ENCODE data around the gene FCN3.
A peak's percentile ranks its signal among the peaks of the same experiment; 100 is the strongest.

FCN3 gene

DNA sequence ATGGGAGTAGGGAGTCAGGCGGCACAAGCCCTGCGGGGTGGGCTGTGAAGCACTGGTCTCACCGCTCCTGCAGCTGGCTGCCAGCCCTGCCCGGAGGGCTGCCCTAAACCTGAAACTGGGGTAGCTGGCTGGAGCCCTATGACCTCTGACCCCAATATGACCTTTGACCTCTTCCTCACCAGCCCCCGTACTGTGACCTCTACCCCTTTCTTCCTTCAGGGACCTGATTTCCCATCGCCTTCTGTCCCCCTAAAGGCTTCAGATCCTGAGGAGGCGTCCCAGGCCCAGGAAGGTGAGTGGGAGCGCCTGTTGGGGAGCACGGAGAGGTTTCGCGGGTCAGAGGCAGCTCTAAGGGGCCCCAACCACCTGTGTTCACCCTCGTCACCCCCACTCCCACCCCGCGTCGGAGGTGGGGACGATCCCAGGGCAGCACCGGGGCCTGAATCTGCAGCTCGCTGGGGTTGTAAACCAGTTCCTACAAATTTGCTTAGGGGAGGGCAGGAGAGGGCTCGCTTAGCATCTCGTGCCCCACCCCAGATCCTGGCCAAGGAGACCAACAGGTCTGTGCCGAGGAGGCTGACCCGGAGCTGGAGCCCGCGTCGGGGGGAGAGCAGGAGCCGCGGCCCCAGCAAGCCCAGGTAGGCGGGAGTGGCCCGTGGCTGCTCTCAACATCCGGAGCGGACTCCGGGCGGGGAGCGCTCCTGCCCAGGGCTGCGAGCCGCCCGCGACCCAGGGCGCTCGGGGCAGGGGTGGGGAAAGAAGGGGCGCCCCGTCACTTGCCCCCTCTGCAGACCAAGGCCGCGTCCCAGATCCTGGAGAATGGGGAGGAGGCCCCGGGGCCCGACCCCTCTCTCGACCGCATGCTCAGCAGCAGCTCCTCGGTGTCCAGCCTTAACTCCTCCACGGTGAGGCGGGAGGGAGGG is 25.5 kb downstream of the FCN3 start:
- intact Hi-C loops (cut with DNase I): no loop called here

DNA sequence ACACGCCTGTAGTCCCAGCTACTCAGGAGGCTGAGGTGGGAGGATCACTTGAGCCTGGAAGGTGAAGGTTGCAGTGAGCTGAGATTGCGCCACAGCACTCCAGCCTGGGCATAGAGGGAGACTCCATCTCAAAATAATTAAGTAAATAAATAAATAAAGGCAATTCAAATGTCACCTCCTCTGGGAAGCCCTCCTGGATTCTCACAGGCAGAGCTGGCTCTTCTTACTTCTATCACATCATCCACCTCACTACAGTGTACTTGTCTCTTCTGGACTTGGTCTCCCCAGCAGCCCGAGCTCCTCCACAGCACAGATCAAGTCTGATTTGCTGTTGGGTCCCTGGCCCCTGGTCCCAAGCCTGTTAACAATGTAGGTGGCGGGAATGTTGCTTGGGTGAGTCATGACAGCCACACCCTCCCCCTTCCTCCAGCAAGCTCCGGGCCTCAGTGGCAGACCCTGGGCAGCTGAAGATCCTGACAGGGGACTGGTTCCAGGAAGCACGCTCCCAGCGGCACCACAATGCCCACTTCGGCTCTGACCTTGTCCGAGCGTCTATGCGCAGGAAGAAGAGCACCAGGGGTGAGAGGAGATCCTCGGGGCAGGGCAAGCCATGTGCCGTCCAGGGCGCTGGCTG is 27.5 kb downstream of the FCN3 start:
- DNase-seq: no peak
- intact Hi-C loops (cut with DNase I): no loop called here

More for the DNA sequence above, 25.5 kb downstream of the FCN3 start:
- peak in 1 of 10 donors; percentile 82 for DNase-seq

DNA sequence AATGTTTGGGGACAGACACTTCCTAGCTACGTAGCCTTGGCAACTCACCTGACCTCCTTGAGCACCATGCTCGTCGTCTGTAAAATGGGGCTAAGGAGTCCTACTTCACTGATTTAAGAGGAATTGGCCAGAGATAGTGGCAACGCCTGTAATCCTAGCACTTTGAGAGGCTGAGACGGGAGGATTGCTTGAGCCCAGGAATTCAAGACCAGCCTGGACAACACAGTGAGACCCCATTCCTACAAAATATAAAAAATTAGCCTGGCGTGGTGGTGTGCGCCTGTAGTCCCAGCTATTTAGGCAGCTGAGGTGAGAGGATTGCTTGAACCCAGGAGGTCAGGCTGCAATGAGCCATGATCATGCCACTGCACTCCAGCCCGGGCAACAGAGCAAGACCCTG is 28.3 kb downstream of the FCN3 start:
- intact Hi-C loops (cut with DNase I): no loop called here
- no peak for DNase-seq

DNA sequence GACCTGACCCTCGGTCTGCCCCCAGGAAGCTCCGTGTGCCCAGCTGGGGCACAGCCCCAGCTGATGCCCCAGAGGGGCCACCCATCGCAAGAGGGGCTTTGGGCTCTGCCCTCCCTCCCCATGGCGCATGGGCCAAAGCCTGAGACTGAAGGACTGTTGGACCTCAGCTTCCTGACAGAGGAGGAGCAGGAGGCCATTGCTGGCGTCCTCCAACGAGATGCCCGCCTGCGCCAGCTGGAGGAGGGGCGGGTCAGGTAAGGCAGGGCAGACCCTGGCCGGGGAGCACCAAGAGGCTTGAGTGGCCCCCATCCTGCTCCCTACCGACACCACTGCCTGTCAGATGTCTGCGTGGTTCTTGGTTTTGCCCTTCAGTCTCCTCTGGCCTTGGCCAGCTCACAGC is 29.4 kb downstream of the FCN3 start:
- DNase-seq: peak in 2 of 10 donors; percentile 39 to 73
- intact Hi-C loops (cut with DNase I): no loop called here

DNA sequence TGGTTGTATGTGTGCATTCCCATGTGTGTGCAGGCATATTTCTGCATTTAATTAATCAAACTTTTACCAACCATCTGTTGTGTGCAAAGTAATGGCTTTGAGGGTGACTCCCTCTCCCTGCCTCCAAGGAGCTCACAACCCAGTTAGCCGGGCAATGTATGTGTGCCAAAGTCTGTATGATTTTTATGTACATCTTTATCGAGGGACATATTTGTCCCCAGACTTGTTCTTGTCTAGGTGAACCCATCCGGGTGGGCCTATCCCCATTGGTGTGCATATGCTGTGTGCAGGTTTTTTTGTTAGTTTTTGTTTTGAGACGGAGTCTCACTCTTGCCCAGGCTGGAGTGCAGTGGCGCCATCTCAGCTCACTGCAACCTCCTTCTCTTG is 31.0 kb downstream of the FCN3 start:
- intact Hi-C loops (cut with DNase I): no loop called here
- DNase-seq: no peak

DNA sequence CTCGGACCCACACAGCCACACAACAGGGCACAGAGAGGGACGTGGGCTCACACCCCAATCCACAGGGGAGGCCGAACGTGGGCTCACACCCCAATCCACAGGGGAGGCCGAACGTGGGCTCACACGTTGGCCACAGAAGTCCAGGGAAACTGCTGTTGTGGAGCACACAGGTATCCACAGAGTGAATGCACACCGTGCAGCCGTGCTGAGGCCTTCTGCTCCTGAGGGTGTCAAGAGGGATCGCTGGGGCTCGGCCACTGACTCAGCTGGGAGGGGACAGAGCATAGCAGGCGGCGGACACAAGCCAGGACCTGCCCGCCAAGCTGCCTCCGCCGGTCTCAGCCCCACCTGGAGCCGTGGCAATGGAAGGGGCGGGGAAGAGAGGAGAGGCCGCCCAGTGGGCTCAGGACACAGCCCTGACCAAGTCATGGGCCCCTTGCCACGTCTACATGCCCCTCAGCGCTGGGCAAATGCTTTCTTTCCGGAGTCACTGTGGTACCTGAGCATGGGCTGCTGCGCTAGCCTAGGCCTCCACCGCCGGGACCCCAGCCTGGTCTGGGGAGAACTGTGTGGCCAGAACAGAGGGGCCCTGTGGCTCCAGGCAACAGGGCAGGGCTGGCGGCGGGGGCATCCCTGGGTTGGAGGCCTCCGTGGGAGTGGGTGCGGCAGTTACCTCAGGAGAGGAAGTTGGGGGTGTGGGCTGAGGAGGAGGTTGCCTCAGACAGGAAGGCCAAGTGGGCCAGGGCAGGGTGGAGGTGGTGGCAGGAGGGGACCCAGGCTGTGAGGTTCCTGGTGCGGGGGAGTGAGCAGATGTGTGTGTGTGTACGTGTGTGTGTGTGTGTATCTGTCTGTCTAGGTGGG is 31.6 kb downstream of the FCN3 start:
- peak in 2 of 10 donors; percentile 80 to 85 for DNase-seq
- intact Hi-C loops (cut with DNase I): no loop called here

DNA sequence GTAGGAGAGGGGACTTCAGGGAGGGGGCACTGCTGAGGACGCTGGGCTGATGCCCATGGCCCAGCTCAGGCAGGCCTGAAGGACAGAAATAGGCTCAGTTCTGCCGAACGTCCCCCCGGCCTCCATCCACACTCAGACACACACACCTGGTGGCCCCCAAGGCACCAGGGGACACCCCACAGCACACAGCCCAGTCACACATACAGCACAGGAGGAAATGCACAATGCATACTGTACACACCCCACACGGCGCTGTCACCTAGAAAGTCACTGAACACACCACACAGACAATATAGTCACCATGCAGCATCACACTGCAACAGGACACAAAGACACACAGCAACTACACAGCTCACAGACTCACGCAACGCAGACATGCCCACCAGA is 32.2 kb downstream of the FCN3 start:
- intact Hi-C loops (cut with DNase I): no loop called here
- DNase-seq: no peak

DNA sequence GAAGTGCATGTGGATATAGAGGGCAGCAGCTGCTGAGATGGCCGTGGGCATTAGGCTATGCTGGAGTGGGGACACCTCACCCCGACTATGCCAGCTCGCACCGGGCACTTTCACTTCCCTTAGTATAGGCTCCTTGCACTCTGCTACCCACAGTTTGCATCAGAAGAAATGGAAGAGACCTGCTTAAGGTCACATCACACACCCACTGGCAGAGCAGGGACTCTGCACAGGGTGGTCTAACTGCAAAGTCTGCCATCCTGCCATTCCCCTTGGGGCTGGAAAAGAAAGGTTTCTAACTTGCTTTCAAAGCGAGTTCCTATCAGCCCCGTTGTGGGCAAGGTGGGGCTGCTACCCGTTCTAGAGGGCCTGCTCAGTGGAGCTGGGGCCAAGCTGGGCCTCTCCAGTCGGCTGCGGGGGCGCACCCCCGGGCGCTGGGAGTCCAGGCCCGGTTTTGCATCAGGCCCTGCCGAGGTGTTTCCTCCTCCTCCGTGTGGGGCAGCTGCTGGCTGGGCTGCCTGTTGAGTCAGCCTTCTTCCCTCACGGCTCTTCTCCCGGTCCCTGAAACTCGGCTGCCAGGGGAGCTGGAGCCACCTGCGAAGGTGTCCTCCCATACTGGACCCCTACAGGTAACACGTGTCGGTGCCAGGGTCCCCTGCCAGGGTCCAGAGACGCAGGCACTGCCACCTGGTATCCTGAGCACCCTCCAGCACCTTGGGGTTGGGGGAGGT is 32.9 kb downstream of the FCN3 start, which contains the start of gene SYTL1:
TSS of gene SYTL1 (plus strand) at position 498 of the 728 bp plus-strand sequence. CDS start 3,313 bp downstream, outside the sequence.
- intact Hi-C loops (cut with DNase I): no loop called here
- peak in 7 of 10 donors; percentile 39 to 94 (median 64) for DNase-seq

DNA sequence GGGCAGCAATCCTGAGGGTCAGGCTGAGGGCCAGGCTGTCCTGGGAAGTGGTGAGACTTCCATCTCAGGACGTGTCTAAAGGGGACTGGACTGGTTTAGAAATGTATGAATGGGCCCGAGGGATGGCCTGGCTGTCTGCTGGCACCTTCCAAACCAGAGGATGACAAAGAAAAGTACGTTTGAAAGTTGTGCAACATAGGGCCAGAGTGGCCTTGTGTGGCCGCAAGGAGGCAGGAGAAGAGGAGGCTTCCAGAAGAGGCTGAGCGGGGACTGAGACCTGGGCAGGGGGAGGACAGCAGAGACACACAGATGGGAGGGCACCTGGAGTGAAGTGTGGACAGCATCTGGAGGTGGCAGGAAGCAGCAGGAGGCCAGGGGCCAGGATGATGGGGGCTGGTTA is 35.4 kb downstream of the FCN3 start:
- no peak for DNase-seq
- intact Hi-C loops (cut with DNase I): loop anchor here (10.0 kb wide), 1 partner anchor 46 kb away; the partner anchor contains the start of gene CD164L2

DNA sequence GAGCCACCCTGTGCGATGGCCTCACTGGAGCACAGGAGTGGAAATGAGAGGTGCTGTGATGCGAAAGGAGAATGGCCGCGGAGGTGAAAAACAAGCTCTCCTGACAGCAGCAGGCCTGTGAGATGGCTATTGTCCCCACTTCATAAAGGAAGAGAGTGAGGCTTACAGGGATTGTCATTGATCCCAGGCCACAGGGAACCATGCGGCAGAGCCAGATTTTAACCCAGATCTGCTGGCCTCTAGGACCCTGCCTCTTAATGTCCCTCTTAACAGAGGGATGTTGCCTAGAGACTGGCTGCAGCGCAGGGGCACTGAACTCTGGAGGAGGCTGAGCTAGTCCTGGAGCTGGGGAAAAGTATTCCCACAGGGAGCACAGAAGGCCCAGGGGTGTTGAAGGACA is 35.9 kb downstream of the FCN3 start:
- DNase-seq: no peak
- intact Hi-C loops (cut with DNase I): loop anchor here (10.0 kb wide), 1 partner anchor 46 kb away; the partner anchor contains the start of gene CD164L2

DNA sequence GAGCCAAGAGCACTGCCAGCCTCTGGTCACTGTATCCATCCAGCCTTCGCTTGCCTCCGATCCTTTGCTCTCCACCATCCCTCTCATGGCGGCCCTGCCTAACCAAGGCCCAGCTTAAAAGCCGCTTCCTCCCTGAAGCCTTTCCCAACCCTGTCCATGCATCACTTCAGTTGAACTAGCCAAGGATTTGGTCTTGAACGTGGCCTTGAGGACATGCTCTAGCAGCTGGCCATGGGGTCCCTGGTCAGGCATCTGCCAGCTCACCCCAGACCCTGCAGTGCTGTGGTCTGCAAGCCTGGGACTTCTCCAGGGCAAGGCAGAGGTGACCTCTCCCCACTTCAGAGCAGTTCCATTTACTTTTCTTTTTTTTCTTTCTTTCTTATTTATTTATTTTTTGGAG is 37.9 kb downstream of the FCN3 start:
- DNase-seq: no peak
- intact Hi-C loops (cut with DNase I): loop anchor here (10.0 kb wide), 1 partner anchor 48 kb away; the partner anchor contains the start of gene CD164L2

DNA sequence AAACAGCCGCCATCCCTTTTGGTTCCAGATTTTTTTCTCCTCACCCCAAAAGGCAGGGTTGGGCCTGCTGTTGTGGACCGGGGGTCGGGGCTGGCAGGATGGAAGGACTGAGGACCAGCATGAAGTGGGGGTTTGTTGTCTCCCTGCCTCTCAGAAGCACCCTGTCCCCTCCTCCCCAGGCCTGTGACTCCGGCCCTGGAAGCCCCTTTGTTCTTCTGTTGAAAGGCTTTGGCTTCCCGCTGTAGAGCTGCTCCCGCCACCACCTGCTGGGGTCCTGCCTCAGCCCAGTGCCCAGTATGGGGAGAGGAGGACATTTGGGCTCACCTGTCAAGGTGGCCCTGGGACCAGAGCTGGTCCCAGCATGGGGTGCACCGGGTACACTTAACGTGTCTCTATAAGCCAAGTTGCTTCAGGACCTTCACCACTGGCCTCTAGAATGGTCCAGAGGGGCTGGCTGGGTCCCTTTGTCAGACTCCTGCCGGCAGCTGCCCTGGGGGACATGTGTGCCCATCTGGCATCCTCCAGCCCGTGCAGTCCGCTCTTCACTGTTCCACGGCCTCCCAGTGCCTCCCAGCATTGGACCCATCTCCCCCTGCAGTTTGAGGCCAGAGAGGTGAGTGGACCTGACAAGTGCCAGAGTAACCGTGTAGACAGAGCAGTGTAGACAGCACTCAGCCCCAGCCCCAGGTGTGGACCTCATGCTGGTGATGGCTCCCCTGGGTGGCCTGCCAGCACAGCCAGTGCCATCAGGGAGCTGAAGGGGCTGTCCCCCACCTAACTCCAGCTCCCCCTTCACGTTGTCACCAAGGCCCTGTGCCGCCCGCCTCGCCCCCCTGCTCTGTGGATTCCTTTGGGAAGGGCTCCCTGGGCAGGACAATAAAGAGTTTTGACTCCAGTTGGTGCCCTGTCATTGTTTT is 38.9 kb downstream of the FCN3 start:
- intact Hi-C loops (cut with DNase I): loop anchor here (10.0 kb wide), 1 partner anchor 49 kb away; the partner anchor contains the start of gene CD164L2
- peak in 1 of 10 donors; percentile 35 for DNase-seq

DNA sequence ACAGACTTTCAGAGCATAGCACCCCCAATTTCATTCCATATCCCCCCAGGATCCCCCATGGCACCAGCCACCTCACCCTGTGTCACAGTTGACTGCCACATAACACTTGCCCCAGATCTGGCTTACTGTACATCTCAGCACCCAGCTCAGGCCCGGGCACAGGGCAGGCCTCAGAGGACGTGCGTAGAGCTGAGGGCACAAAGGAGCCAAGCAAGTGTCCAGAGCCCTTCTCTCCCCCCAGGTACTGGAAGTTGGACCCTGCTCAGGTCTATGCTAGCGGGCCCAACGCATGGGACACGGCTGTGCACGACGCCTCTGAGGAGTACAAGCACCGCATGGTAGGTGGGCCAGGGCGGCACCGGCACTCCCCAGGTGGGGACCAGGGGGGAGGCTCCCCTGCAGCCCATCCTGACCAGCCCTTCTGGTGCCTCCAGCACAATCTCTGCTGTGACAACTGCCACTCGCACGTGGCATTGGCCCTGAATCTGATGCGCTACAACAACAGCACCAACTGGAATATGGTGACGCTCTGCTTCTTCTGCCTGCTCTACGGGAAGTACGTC is 40.8 kb downstream of the FCN3 start:
- DNase-seq: peak in 1 of 10 donors; percentile 54
- intact Hi-C loops (cut with DNase I): loop anchor here (10.0 kb wide), 1 partner anchor 51 kb away; the partner anchor contains the start of gene CD164L2

DNA sequence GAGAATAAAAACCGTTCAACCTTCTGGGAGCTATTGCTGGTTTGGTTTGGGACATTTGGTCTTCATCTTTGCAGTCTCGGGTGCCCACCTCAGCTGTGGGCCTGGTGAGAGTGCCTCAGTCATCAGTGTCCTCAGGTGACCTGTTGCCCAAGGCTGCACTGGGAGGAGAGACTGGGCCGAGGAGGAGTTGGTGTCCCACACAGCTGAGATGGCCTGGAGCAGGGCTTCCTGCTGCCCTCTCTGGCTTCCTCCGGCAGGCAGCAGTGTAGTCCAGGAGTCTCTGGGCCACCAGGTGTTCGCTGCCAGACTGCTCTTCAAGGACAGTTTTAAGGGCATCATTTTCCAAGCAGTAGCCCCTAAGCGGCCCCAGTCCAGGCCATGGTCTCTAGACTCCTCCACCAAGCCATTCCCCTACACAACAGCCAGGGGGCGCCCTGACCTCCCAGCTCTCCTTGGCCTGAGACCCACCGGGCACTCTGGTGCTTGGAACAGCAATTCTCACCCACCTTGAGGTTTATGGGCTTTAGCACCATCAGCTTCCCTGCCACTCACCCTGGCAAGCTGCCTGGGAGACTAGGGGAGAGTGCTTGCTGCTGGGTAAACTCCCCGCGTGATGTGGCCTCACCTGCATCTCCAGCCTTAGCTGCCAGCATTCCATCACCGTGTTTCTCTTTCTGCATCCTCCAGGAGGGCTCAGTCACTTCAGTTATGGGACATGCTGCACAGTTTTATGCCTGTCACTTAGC is 41.9 kb downstream of the FCN3 start:
- peak in 7 of 10 donors; percentile 33 to 93 (median 59) for DNase-seq

DNA sequence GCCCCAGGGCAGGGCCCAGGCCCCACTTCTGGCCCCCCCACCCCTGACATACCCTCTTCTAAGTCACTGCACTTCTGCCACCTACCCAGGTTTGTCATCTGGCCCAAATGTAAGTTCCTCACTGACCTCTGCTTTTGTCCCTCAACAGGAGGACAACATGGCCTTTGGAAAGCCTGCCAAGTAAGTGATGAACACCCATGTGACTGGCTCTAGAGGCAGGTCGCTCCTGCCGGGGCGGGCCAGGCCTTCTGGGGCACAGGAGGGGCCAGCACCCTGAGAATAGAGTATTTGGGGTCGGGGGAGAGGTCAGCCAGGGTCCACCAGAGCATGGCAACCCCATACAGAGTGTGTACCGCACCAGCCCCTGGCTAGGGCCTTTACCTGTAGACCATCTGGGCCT is 42.7 kb downstream of the FCN3 start:
- intact Hi-C loops (cut with DNase I): loop anchor here (10.0 kb wide), 1 partner anchor 53 kb away; the partner anchor contains the start of gene CD164L2
- peak in 1 of 10 donors; percentile 47 for DNase-seq

More for the DNA sequence above, 41.9 kb downstream of the FCN3 start:
- intact Hi-C loops (cut with DNase I): loop anchor here (10.0 kb wide), 1 partner anchor 52 kb away; the partner anchor contains the start of gene CD164L2

DNA sequence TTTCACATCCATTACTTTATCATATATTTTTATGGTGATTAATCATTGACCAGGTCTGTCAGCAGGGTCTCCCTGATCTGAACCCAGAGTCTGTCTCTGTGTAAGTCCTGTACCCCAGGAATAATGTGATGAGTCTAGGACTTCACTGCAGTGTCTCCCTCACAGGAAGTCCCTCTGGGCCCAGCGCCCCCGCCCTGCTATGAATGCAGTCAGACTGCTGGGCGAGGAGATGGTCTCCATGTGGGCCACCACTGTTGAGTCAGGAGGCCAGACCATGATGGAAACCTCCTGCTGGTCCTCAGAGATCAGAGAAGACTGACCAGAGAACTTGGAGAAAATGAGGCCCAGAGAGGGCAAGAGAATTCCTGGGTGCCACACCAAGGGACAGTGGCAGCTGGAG is 43.2 kb downstream of the FCN3 start:
- intact Hi-C loops (cut with DNase I): loop anchor here (10.0 kb wide), 1 partner anchor 53 kb away; the partner anchor contains the start of gene CD164L2
- peak in 1 of 10 donors; percentile 40 for DNase-seq

DNA sequence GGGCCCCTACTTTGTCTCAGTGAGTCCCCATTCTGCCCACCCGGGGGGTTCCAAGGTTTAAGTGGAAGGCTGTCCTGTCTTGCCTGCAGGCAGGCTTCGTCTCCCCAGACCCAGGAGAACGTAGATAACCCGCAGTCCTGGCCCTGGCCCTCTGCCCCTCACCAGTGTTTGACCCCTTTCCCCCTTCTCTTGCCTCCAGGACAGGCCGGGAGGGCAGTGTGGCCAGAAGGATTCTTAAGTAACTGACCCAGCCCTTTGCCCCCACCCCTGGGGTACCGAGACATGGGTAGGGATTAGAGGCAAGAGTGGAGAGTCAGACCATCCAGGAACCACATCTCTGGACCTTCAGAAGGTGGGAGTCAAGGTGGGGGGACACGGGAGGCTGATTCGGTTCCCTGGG is 43.8 kb downstream of the FCN3 start:
- peak in 1 of 10 donors; percentile 48 for DNase-seq
- intact Hi-C loops (cut with DNase I): loop anchor here (10.0 kb wide), 1 partner anchor 54 kb away; the partner anchor contains the start of gene CD164L2
